ENCODE measurements around the gene ZC2HC1B. TPM values are rescaled to one million over a fixed set of nuclear protein-coding genes. Genes with fewer than 3 reads are reported as not detected.

The ZC2HC1B gene
- total and polyA plus RNA-seq, 10 of the 15 experiments (the other 5 are each of a cell fraction or from before 2014, with no cell fraction given): 0.09 to 0.36 (median 0.31) TPM; not detected in 5

- FAIRE-seq (no peak), DNase-seq (ENCODE audit: low read depth, low spot score) (no peak), ATAC-seq (no peak)
- Histone ChIP-seq H3K4me2 (ENCODE audit: control insufficient read depth, insufficient read depth) (no peak overlapping the region), H3K9ac (ENCODE audit: control insufficient read depth, insufficient read depth, low read length) (no peak overlapping the region), H3K79me2 (ENCODE audit: control insufficient read depth, insufficient read depth, low read length) (no peaks in the 10 kb centered on the region), H3K4me1 (ENCODE audit: control insufficient read depth, insufficient read depth, low read length) (no peaks in the 10 kb centered on the region; the same call in 1 of the 2 replicates), H3K27ac (ENCODE audit: control insufficient read depth, insufficient read depth) (no peak overlapping the region), H3K27me3 (replicated peaks in 1 of 2; ENCODE audit: control insufficient read depth in 2 of 2, insufficient read depth in 2 of 2, low read length in 1 of 2) (no peaks in the 10 kb centered on the region), H3K4me3 (no peak overlapping the region), H2AFZ (ENCODE audit: control insufficient read depth, low read depth, low read length) (no peak overlapping the region), H4K20me1 (ENCODE audit: control insufficient read depth, insufficient read depth) (no peaks in the 10 kb centered on the region), H3K9me3 (replicated peaks; ENCODE audit: control insufficient read depth, insufficient read depth, low read length) (no peaks in the 10 kb centered on the region), H3K36me3 (ENCODE audit: control insufficient read depth in 2 of 2, insufficient read depth in 2 of 2, low read length in 1 of 2) (no peaks in the 10 kb centered on the region)
- ChIA-PET CTCF (interaction anchor here (1.3 to 1.7 kb wide), 3 partner anchors 9 to 13 kb away, joined by 3 to 12 read pairs (median 8); no protein-coding TSS in a partner anchor), RAD21 (ENCODE audit: unreplicated experiment) (interaction anchor here (1.3 kb wide), 1 partner anchor 13 kb away, joined by 6 read pairs; no protein-coding TSS in a partner anchor), POLR2A (no interaction called here), SMC1A (ENCODE audit: uncharacterized antibody, unreplicated experiment) (interaction anchor here (1.1 to 3.3 kb wide), 2 partner anchors 10 to 13 kb away, joined by 4 to 12 read pairs; no protein-coding TSS in a partner anchor)
- no peak for TF ChIP-seq PKNOX1 (IDR thresholded peaks at IDR 0.05)
- TF ChIP-seq EP300 (IDR thresholded peaks at IDR 0.05; ENCODE audit: borderline replicate concordance in 1 of 2, control insufficient read depth in 1 of 2, low read depth in 2 of 2, low read length in 2 of 2): no peak
- TF ChIP-seq WRNIP1 (IDR thresholded peaks at IDR 0.05; ENCODE audit: borderline replicate concordance, low read depth, low read length): no peak
- TF ChIP-seq SKIL (IDR thresholded peaks at IDR 0.05; ENCODE audit: low read depth, poor library complexity, severe bottlenecking): no peak
- intact Hi-C loops (cut with micrococcal nuclease; ENCODE audit: unreplicated experiment) (no loop called here), in situ Hi-C loops (cut with MboI) (no loop called here)
- BruUV-seq (replicated peaks): no TSS peak
- WGBS (ENCODE audit: insufficient coverage, insufficient replicate concordance, low lambda C conversion rate, missing lambda C conversion rate): 67% methylated on average over 4 of the region's 4 CpGs
Observed at GRCh38 chr6:143952947-143953701, 88.8 kb downstream of the ZC2HC1B start.
